A549 (cell line): ENCODE data around the gene PPP4R3A. TPM values are rescaled to one million over a fixed set of nuclear protein-coding genes. Genes with fewer than 3 reads are reported as not detected.

Source experiments
- ATAC-seq, 2 experiments: fragments of 200-7000 bp in 1 of 2; fragments of >200 bp in 1 of 2; cut with Nextera tagmentation in 1 of 2; cut with Tn5 transposase in 1 of 2; 3 replicates each; pipeline versions ENCODE4 v1.8.0 to v1.9.1; 2018 to 2020; ENCODE audit warnings: mild to moderate bottlenecking in 1 of 2, moderate library complexity in 1 of 2
- CTCF ChIA-PET: fragments of 300-600 bp; sonication (Branson Sonifier 250); formaldehyde crosslinking; extraction: SDS; loops from one replicate; lab custom pipeline; 2021; ENCODE audit warnings: antibody characterized with exemption, inconsistent platforms; lab: Yijun Ruan, JAX
- POLR2A ChIA-PET: fragments of 350-600 bp; formaldehyde crosslinking; extraction: SDS; loops from one replicate; lab custom pipeline; 2021; ENCODE audit warnings: antibody characterized with exemption, inconsistent platforms; lab: Yijun Ruan, JAX
- DNase-seq, 2 experiments: peaks; one replicate each; pipeline versions ENCODE4 v3.0.0 to v3.0.0-alpha.2; 2011 to 2016; ENCODE audit warnings: low read depth in 1 of 2, low spot score in 1 of 2
- FAIRE-seq: peaks from 2 replicates; lab custom pipeline; 2011; peaks lifted over from hg19 to GRCh38; lab: Jason Lieb, UNC
- H3K27ac ChIP-seq, 2 experiments: fragments of >200 bp; sonication (Bioruptor Twin); formaldehyde crosslinking; 3 replicates each; pipeline ENCODE4 v1.5.1; 2016 to 2017
- H3K4me1 ChIP-seq: fragments of >200 bp; sonication (Bioruptor Twin); formaldehyde crosslinking; 3 replicates; pipeline ENCODE4 v1.6.1; 2016
- H3K4me2 ChIP-seq: fragments of >200 bp; sonication (Bioruptor Twin); formaldehyde crosslinking; 3 replicates; pipeline ENCODE4 v1.6.1; 2016
- H3K4me3 ChIP-seq: fragments of >200 bp; sonication (Bioruptor Twin); formaldehyde crosslinking; 3 replicates; pipeline ENCODE4 v1.5.1; 2016
- H3K9me3 ChIP-seq: fragments of >200 bp; sonication (Bioruptor Twin); formaldehyde crosslinking; 3 replicates; pipeline ENCODE4 v1.6.1; 2016
- ATOH8 ChIP-seq: fragments of 250-450 bp; sonication (Bioruptor Pico); IDR thresholded peaks from 2 replicates; pipeline ENCODE4 v1.5.0; 2020; ENCODE audit warnings: low read depth, mild to moderate bottlenecking, moderate library complexity
- BCL3 ChIP-seq: fragments of >200 bp; sonication (Bioruptor Twin); formaldehyde crosslinking; IDR thresholded peaks from 3 replicates; pipeline ENCODE4 v1.6.1; 2016
- CBX8 ChIP-seq: fragments of 200-600 bp; sonication (generic); IDR thresholded peaks from 2 replicates; pipeline ENCODE4 v1.6.1; 2016
- CEBPB ChIP-seq, 2 experiments: fragments of >200 bp in 1 of 2; sonication (Bioruptor Twin) in 1 of 2; formaldehyde crosslinking in 1 of 2; IDR thresholded peaks; 2 replicates each; pipeline ENCODE4 v1.6.1; 2012 to 2016
- E2F6 ChIP-seq: IDR thresholded peaks from 2 replicates; pipeline ENCODE4 v1.6.1; 2012; ENCODE audit warnings: low read depth, borderline replicate concordance
- EHF ChIP-seq: fragments of 250-450 bp; sonication (Bioruptor Pico); IDR thresholded peaks from 2 replicates; pipeline ENCODE4 v1.5.0; 2020; ENCODE audit warnings: mild to moderate bottlenecking
- HDAC2 ChIP-seq: fragments of 200-600 bp; sonication (generic); IDR thresholded peaks from 2 replicates; pipeline ENCODE4 v1.6.1; 2016
- HEYL ChIP-seq: fragments of 250-450 bp; sonication (Bioruptor Pico); IDR thresholded peaks from 2 replicates; pipeline ENCODE4 v1.8.0; 2021; ENCODE audit warnings: mild to moderate bottlenecking, moderate library complexity
- HMGXB4 ChIP-seq: fragments of 250-450 bp; sonication (Bioruptor Pico); IDR thresholded peaks from 2 replicates; pipeline ENCODE4 v1.5.0; 2021; ENCODE audit warnings: mild to moderate bottlenecking, moderate library complexity, borderline replicate concordance
- HOXB13 ChIP-seq: fragments of 250-450 bp; sonication (Bioruptor Pico); IDR thresholded peaks from 2 replicates; pipeline ENCODE4 v1.5.0; 2020; ENCODE audit warnings: low read depth, mild to moderate bottlenecking, moderate library complexity
- HOXB5 ChIP-seq: fragments of 250-450 bp; sonication (Bioruptor Pico); IDR thresholded peaks from 2 replicates; pipeline ENCODE4 v1.5.0; 2020; ENCODE audit warnings: mild to moderate bottlenecking, moderate library complexity
- JUN ChIP-seq, 2 experiments: fragments of >200 bp; sonication (Bioruptor Twin); formaldehyde crosslinking; IDR thresholded peaks; 2 replicates in 1 of 2; 3 replicates in 1 of 2; pipeline ENCODE4 v1.6.1; 2016 to 2017
- KDM5A ChIP-seq: fragments of 200-600 bp; sonication (generic); IDR thresholded peaks from 2 replicates; pipeline ENCODE4 v1.6.1; 2016; ENCODE audit warnings: antibody characterized with exemption, mild to moderate bottlenecking
- MAX ChIP-seq: IDR thresholded peaks from 2 replicates; pipeline ENCODE4 v1.6.1; 2012
- MAZ ChIP-seq: fragments of 150-350 bp; IDR thresholded peaks from 2 replicates; pipeline ENCODE4 v1.6.1; 2014; ENCODE audit warnings: antibody characterized with exemption, low read depth, low read length, borderline replicate concordance
- PBX3 ChIP-seq: IDR thresholded peaks from 2 replicates; pipeline ENCODE4 v1.6.1; 2012
- PHF8 ChIP-seq: fragments of 200-600 bp; sonication (generic); IDR thresholded peaks from 2 replicates; pipeline ENCODE4 v1.6.1; 2016; ENCODE audit warnings: low read depth, mild to moderate bottlenecking, antibody characterized with exemption, moderate library complexity, borderline replicate concordance
- POLR2A ChIP-seq: IDR thresholded peaks from 2 replicates; pipeline ENCODE4 v1.6.1; 2012; ENCODE audit warnings: mild to moderate bottlenecking, low read length
- RAD21 ChIP-seq, 2 experiments: fragments of >200 bp in 1 of 2; sonication (Bioruptor Twin) in 1 of 2; formaldehyde crosslinking in 1 of 2; IDR thresholded peaks in 1 of 2; conservative IDR thresholded peaks in 1 of 2; 2 replicates in 1 of 2; 3 replicates in 1 of 2; pipeline ENCODE4 v1.6.1; 2012 to 2018; ENCODE audit warnings: inconsistent platforms in 1 of 2
- RARB ChIP-seq: fragments of 250-450 bp; sonication (Bioruptor Pico); IDR thresholded peaks from 2 replicates; pipeline ENCODE4 v1.8.0; 2021; ENCODE audit warnings: mild to moderate bottlenecking, moderate library complexity
- RNF2 ChIP-seq: fragments of 200-600 bp; sonication (generic); IDR thresholded peaks from 2 replicates; pipeline ENCODE4 v1.6.1; 2016; ENCODE audit warnings: low read depth, mild to moderate bottlenecking, antibody characterized with exemption, moderate library complexity, borderline replicate concordance
- SMC3 ChIP-seq: fragments of >200 bp; sonication (Bioruptor Twin); formaldehyde crosslinking; IDR thresholded peaks from 3 replicates; pipeline ENCODE4 v1.6.1; 2018; ENCODE audit warnings: inconsistent platforms
- TP53 ChIP-seq: fragments of 250-450 bp; sonication (Bioruptor Pico); IDR thresholded peaks from 2 replicates; pipeline ENCODE4 v1.5.0; 2021; ENCODE audit warnings: mild to moderate bottlenecking, moderate library complexity
- USF2 ChIP-seq: fragments of 450-650 bp; IDR thresholded peaks from 2 replicates; pipeline ENCODE4 v1.6.1; 2014; ENCODE audit warnings: antibody characterized with exemption
- ZC3H11A ChIP-seq: fragments of 450-650 bp; IDR thresholded peaks from 2 replicates; pipeline ENCODE4 v1.6.1; 2014; ENCODE audit warnings: antibody characterized with exemption, mild to moderate bottlenecking
- WGBS: methylation state at CpG from one replicate; pipeline ENCODE4 v1.1.6; 2017; ENCODE audit errors: missing lambda C conversion rate; 5-methylcytosine and 5-hydroxymethylcytosine counted together
- polyA plus RNA-seq, 4 experiments: library from polyadenylated mRNA; depleted of rRNA in 3 of 4; stranded (reverse); fragments of >200 nt; fragmentation: RNase III in 1 of 4; extraction: RNeasy Plus Mini Kit Qiagen cat#74134 plus additional on column Dnase treatment in 1 of 4; gene quantifications; 2 replicates in 3 of 4; 3 replicates in 1 of 4; pipeline ENCODE4 v1.2.3, GENCODE V29; 2011 to 2017

Gene PPP4R3A
- polyA plus RNA-seq, 2 of the 4 experiments (the other 2 are of a cell fraction): 69.5 to 83.6 TPM

GRCh38 chr14:91417983-91418386 is 92.1 kb downstream of the PPP4R3A start (continued):
- peak; percentile 70; the same call in 1 of the 2 replicates for TF ChIP-seq HMGXB4
- no peak for TF ChIP-seq ZC3H11A
- no peak for TF ChIP-seq HDAC2
- TF ChIP-seq E2F6: peak; percentile 95
- no peak for TF ChIP-seq CEBPB (IDR thresholded peaks at IDR 0.05)
- no peak for TF ChIP-seq CBX8
- TF ChIP-seq RARB (CRISPR knock-in tag): no peak
- peak; percentile 92 for TF ChIP-seq ATOH8 (CRISPR knock-in tag)
- TF ChIP-seq EHF: peak; percentile 72
- no peak for TF ChIP-seq RAD21 (conservative IDR thresholded peaks at IDR 0.05 in 1 of 2, IDR thresholded peaks at IDR 0.05 in 1 of 2)
- no peak for TF ChIP-seq HEYL (CRISPR knock-in tag)
- TF ChIP-seq PBX3: no peak
- TF ChIP-seq USF2: no peak
- no peak for TF ChIP-seq KDM5A
- peak; percentile 95; the same call in 1 of the 2 replicates for TF ChIP-seq HOXB5 (CRISPR knock-in tag)
- no peak for TF ChIP-seq SMC3
- peak; percentile 33; the same call in 1 of the 2 replicates for TF ChIP-seq TP53
- TF ChIP-seq JUN (IDR thresholded peaks at IDR 0.05): peak in 1 of 2 experiments; percentile 63; a peak in 3 of 5 replicates
- TF ChIP-seq MAZ: no peak
- TF ChIP-seq, all 56 proteins: peak for 13

- ChIA-PET POLR2A (interaction anchor here (0.5 to 2.2 kb wide), 2 partner anchors 90 to 531 kb away, joined by 3 to 5 read pairs; no protein-coding TSS in a partner anchor), CTCF (interaction anchor here (1.0 to 5.6 kb wide), 7 partner anchors 10 to 514 kb away, joined by 3 to 64 read pairs (median 4); no protein-coding TSS in a partner anchor)
- H3K4me3 ChIP-seq: peak within 1 kb of the TSS; percentile 58
- peak within 1 kb of the TSS; percentile 95 for H3K4me2 ChIP-seq
- DNase-seq (peak; percentile 66 to 69), FAIRE-seq (no peak), ATAC-seq (peak; percentile 80 to 83)
- H3K27ac ChIP-seq: peak within 1 kb of the TSS; percentile 87 to 94
- 32% methylated on average over 9 of the region's 103 CpGs for WGBS
- peaks cover 12% of the 10 kb centered on the region for H3K4me1 ChIP-seq
- H3K9me3 ChIP-seq: no peaks in the 10 kb centered on the region
- TF ChIP-seq BCL3 (peak; percentile 50; the same call in 1 of the 3 replicates), POLR2A (peak; percentile 27; the same call in 1 of the 2 replicates), PHF8 (peak; percentile 32; the same call in 1 of the 2 replicates), HOXB13 (no peak), MAX (no peak), RNF2 (no peak)
These were observed 92.8 kb downstream of the PPP4R3A start, which contains the start of gene CCDC88C for GRCh38 chr14:91417120-91417982. Gene CCDC88C (minus strand): TSS chr14:91417820. CDS start chr14:91417690, 130 bp downstream.
